CD4-positive, alpha-beta T cell treated with Interleukin-6 for 4 hours (primary cell): ENCODE measurements around the gene DQX1.

Source experiments
- DNase-seq: peaks from one replicate; pipeline ENCODE4 v3.0.0-alpha.2; 2020; ENCODE audit warnings: mixed read lengths

DQX1 gene

GRCh38 chr2:74530239-74531187, 4.5 kb upstream of the DQX1 start:
- peak; percentile 50 for DNase-seq

GRCh38 chr2:74529357-74530238, 3.6 kb upstream of the DQX1 start, which contains the start of the genes AUP1 and HTRA2:
TSS of gene AUP1 (minus strand) at chr2:74529706. CDS start at chr2:74529629, 77 bp downstream.
TSS of gene HTRA2 (plus strand) at chr2:74529933. CDS start at chr2:74530007, 74 bp downstream.
- peak; percentile 87 for DNase-seq

GRCh38 chr2:74528600-74529356, 2.7 kb upstream of the DQX1 start:
- no peak for DNase-seq

- DNase-seq = no peak
Measured at GRCh38 chr2:74527741-74528140, 1.7 kb upstream of the DQX1 start.

DNA sequence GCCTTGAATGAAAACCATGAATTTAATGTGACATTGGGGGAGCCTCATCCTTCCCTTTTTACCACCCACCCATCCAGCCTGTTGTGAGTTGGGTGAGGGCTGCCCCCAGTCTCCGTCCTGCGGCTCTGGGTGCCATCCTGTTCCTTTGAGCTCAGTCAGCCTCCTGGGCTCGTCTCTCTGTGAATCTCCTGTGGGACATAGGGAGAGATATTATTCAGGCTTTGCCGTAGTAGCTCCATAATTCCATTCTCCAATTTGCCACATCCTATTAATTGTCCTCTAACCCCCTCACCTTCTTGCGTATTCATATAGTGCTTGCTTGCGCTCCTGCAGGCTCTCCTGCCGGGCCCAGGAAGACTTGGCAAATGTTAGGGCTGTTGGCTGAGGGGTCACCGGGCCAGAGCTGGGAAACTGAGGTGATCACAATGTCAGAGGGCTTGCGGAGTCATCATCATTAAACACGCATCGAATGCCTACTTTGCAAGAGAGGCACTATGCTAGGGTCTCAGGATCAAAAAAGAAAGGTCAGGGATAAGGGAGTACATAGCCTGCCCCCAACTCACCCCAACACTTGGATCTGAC, 709 bp upstream of the DQX1 start:
- DNase-seq = no peak

- no peak for DNase-seq
Measured at GRCh38 chr2:74524955-74525716, 895 bp downstream of the DQX1 start.

DNA sequence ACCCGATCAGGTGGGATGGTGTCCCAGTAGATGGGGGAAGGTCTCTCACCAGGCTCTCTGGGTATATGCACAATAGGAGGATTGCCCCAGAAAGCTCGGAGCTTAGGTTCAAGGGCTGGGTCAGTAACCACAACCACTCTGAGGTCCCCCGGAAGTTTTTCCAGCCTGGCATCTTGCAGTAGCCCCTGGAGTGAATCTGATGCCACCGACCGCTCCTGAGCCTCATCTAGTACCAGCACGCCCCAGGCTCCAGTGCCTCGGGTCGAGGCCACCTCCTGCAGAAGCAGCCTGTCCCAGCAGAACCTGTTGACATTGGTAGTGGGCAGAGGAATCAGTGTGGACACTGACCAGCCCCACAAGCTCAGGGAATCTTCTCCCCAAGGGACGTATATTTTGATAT, 2.0 kb downstream of the DQX1 start:
- no peak for DNase-seq

DNA sequence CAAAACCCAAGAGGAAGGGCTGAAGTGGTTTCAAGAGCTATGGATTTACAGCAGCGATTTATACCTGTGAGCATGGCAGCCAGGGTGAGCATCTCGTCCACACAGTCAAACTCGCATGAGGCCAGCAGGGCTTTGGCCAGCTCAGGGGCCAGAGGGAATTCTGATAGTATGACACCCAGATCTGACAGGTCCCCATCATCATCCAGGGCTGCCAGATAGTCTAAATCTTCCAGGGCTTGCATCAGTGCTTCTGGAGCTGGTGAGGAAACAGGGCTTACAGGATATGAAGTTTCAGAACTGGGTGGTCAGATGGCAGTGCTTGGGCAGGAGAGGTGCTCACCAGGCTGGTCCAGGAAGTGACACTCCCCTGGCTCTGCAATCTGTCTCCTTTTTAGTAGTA, 3.5 kb downstream of the DQX1 start:
- DNase-seq = no peak

DNA sequence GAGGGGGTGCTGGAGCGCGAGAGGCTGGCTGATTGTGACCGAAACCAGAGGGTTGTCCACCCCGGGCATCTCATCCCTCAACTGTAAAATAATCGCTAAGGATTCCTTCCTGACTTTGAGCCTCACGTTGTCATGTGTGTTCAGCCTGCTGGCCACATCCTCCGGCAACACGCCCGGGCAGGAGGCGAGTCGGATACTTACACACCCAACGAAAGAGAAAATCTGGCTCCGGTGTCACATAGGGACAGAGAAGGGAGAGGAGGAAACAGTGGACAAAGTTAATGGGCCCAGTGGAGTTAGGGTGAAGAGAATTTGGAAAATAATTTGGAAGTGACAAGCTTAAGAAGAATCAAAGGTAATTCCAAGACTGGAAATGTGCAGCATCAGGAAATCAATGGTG, 9.4 kb downstream of the DQX1 start:
- DNase-seq = no peak

DNA sequence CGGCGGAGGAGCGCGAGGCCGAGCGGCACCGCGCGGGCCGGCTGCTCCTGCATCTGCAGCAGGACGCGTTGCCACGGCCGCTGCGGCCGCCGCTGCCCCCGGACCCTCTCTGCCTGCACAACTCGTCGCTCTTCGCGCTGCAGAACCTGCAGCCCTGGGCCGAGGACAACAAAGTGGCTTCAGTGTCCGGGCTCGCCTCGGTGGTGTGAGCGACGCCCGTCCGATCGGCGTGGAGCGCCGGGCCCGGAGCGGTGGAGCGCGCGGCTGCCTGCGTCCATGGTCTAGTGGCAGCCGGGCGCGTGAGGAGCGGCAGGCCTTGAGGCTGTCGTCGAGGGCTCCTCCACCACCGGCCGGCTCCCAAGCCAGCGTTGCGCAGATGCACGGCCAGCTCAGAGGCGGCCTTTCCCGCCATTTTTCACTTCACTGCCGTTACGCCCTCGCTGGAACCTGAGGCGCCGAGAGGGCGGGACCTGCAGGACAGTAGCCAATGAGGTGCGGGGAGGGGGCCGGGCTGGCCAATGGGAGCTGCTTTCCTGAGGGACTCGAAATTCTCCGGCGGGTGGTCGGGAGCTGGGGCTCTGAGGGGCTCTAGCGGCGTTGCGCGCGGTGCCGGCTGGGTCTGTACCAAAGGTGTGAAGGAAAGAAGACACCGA, 9.9 kb downstream of the DQX1 start:
- peak; percentile 81 for DNase-seq

DNA sequence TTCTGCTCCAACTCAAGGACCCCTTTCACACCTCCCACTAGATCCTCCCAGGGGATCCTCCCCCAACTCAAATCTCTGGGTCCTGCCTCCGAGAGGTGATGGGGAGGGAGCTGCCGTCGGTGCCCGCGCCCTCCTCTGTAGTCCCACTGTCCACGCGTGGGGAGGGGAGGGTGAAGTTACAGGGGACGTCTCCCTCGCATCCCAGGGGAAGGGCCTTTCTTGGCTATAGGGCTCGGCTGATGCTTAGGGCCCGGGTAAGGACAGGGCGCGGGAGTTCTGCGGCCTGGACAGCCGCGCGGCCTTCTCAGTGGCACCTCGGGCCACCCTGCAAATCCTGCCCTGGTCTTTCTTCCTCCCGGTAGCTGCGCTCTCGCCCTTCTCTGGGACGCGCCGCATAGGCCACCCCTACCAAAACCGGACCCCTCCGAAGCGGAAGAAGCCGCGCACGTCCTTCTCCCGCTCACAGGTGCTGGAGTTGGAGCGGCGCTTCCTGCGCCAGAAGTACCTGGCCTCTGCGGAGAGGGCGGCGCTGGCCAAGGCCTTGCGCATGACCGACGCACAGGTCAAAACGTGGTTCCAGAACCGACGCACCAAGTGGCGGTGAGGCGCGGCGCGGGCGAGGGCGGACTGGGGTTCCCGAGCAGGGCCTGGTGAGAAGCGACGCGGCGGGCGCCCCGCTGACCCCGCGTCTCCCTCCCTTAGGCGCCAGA, 10.6 kb downstream of the DQX1 start:
- peak; percentile 15 for DNase-seq

DNA sequence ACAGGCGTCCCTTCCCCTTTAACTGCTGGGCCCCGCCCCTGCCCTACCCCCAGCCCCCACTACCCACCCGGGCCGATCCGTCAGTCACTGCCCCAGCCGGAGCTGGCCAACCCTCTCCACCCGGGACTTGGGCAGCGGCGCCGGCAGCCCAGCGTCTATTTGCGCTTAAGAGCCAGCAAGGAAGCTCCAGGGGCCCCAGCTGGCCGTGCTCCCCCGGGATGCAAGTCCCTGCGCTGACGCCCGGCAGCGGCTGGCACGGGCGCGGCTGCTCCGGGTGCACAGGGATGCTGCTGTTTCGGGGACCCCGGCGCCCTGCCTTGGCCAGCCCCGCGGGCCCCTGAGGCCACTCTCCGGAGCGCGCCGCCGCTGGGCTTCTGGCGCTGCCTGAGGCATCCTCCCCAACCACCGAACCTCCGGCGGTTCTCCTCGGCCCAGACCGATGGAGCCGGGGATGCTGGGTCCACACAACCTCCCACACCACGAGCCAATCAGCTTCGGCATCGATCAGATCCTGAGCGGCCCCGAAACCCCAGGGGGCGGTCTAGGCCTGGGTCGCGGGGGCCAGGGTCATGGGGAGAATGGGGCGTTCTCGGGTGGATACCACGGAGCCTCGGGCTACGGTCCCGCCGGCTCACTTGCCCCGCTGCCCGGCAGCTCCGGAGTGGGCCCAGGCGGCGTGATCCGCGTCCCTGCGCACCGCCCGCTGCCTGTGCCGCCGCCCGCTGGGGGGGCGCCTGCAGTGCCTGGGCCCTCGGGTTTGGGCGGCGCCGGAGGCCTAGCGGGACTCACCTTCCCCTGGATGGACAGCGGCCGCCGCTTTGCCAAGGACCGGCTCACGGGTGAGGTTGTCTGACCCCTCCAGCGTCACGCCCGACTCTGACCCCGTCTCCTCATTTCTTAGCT, 11.4 kb downstream of the DQX1 start, which contains the start of gene TLX2:
TSS of gene TLX2 (plus strand) at position 83 of the 903 bp plus-strand sequence. CDS start at position 440, 357 bp downstream.
- peak; percentile 14 for DNase-seq

DNA sequence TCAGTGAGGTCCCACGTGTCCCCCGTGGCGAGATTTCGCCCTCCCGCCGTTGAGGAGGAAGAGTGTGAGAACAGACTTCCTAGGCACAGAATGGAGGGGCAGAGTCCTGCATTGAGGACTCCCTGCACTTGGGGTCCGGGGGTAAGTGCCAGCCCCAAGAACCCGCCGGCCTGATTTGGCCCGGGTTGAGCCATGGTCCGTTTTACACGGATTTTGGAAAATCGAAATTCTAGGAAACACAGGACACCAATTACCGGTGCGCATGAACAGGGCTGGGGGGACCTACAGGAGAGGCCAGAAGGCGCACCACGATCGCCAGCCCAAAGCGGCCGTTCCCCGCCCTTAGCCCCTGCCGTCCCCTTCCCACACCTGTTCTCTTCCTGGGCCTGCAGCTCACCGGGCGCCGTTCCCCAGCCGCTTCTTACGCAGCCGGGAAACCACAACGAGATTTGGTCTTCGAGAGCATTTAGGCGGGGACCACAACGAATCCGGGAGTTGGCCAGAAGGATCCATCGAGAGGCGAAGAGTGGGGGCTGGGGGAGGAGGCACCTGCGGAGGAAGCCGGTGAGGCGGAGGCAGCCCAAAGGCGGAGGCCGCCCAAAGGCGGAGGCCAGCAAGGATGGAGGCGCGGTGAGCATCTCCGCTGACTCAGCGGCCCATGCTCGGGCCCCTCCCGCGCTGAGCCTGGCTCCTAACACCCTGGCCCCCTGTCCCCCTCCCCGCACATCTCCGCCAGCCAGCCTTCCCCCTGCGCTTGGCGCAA, 12.2 kb downstream of the DQX1 start:
- peak; percentile 42 for DNase-seq

DNA sequence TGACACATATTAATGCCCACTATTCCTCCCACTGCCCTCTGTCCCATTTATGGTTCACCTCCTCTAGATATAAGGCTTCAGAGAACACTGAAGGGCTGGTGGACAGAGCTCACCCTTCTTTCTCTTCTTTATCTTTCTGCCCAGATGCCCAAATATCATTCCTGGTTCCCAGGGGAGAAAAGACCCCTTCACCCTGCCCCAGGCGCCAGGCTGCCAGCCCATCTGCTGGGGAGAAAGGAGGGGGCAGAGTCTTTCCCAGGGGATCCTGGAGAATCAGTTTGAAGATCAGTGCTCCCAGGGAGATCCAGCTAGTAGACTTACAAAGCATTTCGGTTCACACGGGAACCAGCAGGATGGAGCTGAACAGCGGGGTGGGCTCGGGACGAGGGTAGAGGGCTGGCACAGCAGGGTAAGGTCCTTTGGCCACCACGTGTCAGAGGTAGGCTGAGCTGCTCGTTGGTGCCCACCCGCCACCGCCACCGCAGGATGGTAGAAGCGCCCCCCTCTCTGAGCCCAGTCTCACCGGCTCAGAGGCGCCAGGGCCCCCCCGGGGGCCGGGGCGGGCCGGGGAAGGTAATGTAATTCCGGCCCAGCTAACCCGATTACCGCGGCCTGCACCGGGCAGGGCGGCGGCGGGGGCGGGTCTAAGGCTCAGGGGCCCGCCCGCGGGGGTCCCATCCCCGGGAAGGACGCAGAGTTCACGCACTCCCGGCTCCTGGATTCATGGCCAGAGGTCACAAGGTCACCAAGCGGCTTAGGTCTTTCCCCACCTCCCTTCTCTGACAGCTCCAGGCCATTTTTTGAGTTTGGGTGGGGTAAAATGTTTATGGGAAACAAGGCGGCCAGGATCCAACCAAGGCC, 13.1 kb downstream of the DQX1 start:
- DNase-seq = no peak

DNA sequence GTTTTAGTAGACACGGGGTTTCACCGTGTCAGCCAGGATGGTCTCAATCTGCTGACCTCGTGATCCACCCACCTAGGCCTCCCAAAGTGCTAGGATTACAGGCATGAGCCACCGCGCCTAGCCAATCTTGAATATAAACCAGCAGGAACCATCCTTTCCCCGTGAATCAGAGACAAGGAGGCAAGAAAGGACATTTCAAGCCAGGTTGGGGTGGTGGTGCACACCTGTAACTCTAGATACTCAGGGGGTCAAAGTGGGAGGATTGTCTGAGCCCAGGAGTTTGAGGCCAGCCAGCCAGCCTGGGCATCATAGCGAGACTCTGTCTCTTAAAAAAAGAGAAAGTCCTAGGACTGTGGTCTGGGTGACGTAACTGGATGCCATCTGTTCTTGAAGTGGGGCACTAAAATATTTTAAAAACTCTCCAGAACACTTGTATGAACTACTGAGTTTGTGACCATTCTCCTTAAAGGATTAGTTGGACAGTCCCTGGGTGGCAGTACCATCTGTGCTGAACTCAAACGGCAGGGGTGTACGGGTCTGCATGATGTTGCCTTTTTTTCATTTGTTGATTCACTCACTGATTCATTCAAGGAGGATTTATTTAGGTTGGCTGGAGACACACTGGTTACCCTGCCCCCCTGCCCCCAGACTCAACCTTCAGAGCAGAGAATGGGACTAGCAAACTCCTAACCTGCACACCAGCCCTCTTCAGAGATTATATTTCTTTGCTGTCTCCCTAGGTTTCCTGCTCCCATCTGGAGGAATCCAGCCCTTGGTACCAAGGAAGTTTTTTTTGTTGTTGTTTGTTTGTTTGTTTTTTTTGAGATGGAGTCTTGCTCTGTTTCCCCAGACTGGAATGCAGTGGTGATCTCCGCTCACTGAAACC, 14.7 kb downstream of the DQX1 start:
- DNase-seq = no peak

- DNase-seq = no peak
Measured at GRCh38 chr2:74510272-74510671, 15.8 kb downstream of the DQX1 start.
